Activated CD8-positive, alpha-beta memory T cell treated with anti-CD3 and anti-CD28 coated beads, Interleukin-2, amount 50 U/mL, for 1 hour (primary cell): ENCODE data around the gene BOLL.
A peak's percentile ranks its signal among the peaks of the same experiment; 100 is the strongest.
"Not testable (repeated sequence)": the region's sequence is repeated elsewhere in the genome, so short reads cannot be mapped to it uniquely, and the experiment has no call there.

Source experiments
- DNase-seq: peaks from one replicate; pipeline ENCODE4 v3.0.0-alpha.2; 2020; ENCODE audit errors: extremely low read depth

Gene BOLL

GRCh38 chr2:197705912-197706838, 78.9 kb downstream of the BOLL start:
- DNase-seq = no peak

GRCh38 chr2:197705121-197705911, 79.8 kb downstream of the BOLL start, which contains the start of gene MARS2:
MARS2 (plus strand) TSS chr2:197705369; CDS start chr2:197705406, 37 bp downstream.
- peak; percentile 72 for DNase-seq

- no peak for DNase-seq
Observed at GRCh38 chr2:197704434-197705120, 80.5 kb downstream of the BOLL start.

GRCh38 chr2:197700960-197701359, 84.2 kb downstream of the BOLL start:
- DNase-seq = no peak

- DNase-seq = not testable (repeated sequence)
Observed at GRCh38 chr2:197699724-197700123, 85.4 kb downstream of the BOLL start.

- DNase-seq = not testable (repeated sequence)
Observed at GRCh38 chr2:197696571-197696970, 88.5 kb downstream of the BOLL start.

- DNase-seq = not testable (repeated sequence)
Observed at GRCh38 chr2:197695971-197696370, 89.1 kb downstream of the BOLL start.

GRCh38 chr2:197695206-197695605, 89.9 kb downstream of the BOLL start:
- DNase-seq = not testable (repeated sequence)

- DNase-seq = no peak
Observed at GRCh38 chr2:197677483-197677882, 107.6 kb downstream of the BOLL start.

- DNase-seq = no peak
Observed at GRCh38 chr2:197677056-197677455, 108.1 kb downstream of the BOLL start.
